Sigmoid colon (tissue), 4 donors: ENCODE measurements around the gene MRM3.

Experiments
- EP300 ChIP-seq, 4 donors: sonication (generic); formaldehyde crosslinking; IDR thresholded peaks; one replicate each; pipeline ENCODE4 v1.6.1; 2017; ENCODE audit warnings: antibody characterized with exemption in 4 of 4
- POLR2A ChIP-seq, 2 donors: fragments of 450-650 bp; IDR thresholded peaks; one replicate each; pipeline ENCODE4 v1.6.1; 2016; ENCODE audit warnings: antibody characterized with exemption in 2 of 2, mild to moderate bottlenecking in 2 of 2, moderate library complexity in 2 of 2
- POLR2AphosphoS5 ChIP-seq, 4 donors: sonication (generic); formaldehyde crosslinking; IDR thresholded peaks; one replicate each; pipeline ENCODE4 v1.6.1; 2017; ENCODE audit warnings: antibody characterized with exemption in 4 of 4
- TF ChIP-seq, protein P1 (sequence below), 4 experiments: fragments of 450-650 bp in 3 of 4; fragments of 200-600 bp in 1 of 4; IDR thresholded peaks; one replicate each; pipeline ENCODE4 v1.5.1; 2016 to 2019; ENCODE audit warnings: antibody characterized with exemption in 4 of 4, mild to moderate bottlenecking in 3 of 4, moderate library complexity in 2 of 4

DNA sequence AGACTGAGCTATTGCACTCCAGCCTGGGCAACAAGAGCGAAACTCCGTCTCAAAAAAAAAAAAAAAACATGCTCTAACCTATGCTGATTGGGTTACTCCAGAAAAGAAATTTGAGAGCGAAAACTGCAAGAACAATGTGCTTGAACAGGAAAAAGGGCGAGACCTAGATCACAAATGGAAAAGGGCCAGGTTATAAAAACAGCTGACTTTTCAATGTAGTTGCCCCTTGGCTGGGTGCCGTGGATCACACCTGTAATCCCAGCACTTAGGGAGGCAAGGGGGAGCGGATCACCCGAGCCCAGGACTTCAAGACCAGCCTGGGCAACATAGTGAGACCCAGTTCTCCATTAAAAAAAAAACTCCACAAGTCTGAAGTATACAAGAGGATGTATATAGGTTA lies 48.8 kb downstream of the MRM3 start:
- TF ChIP-seq POLR2A (IDR thresholded peaks at IDR 0.05) = no peak
- TF ChIP-seq, protein P1, sequence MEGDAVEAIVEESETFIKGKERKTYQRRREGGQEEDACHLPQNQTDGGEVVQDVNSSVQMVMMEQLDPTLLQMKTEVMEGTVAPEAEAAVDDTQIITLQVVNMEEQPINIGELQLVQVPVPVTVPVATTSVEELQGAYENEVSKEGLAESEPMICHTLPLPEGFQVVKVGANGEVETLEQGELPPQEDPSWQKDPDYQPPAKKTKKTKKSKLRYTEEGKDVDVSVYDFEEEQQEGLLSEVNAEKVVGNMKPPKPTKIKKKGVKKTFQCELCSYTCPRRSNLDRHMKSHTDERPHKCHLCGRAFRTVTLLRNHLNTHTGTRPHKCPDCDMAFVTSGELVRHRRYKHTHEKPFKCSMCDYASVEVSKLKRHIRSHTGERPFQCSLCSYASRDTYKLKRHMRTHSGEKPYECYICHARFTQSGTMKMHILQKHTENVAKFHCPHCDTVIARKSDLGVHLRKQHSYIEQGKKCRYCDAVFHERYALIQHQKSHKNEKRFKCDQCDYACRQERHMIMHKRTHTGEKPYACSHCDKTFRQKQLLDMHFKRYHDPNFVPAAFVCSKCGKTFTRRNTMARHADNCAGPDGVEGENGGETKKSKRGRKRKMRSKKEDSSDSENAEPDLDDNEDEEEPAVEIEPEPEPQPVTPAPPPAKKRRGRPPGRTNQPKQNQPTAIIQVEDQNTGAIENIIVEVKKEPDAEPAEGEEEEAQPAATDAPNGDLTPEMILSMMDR (IDR thresholded peaks at IDR 0.05) = no peak
- no peak for TF ChIP-seq POLR2AphosphoS5 (IDR thresholded peaks at IDR 0.05)
- no peak for TF ChIP-seq EP300 (IDR thresholded peaks at IDR 0.05)
